Measurements from ENCODE around the gene LGI2. TPM values are rescaled to one million over a fixed set of nuclear protein-coding genes. Genes with fewer than 3 reads are reported as not detected.

The LGI2 gene
- total and polyA plus RNA-seq, 7 donors: 0.23 to 6.7 (median 1.8) TPM; not detected in 1

GRCh38 chr4:25002681-25003080 is 28.1 kb downstream of the LGI2 start:
- Histone ChIP-seq H3K27ac (peak overlapping the region in 3 of 4 donors; percentile 64 to 80 (median 73)), H3K9me3 (no peaks in the 10 kb centered on the region), H3K4me3 (no peak overlapping the region), H3K27me3 (no peaks in the 10 kb centered on the region), H3K4me1 (peaks cover 0 to 36% (median 27%) of the 10 kb centered on the region in 4 donors), H3K36me3 (no peaks in the 10 kb centered on the region)
- WGBS, 2 donors: 72 to 92% methylated on average over 1 of the region's 1 CpG
- TF ChIP-seq POLR2A (IDR thresholded peaks at IDR 0.05) (no peak), POLR2AphosphoS5 (IDR thresholded peaks at IDR 0.05) (peak in 1 of 4 donors; percentile 25), EP300 (IDR thresholded peaks at IDR 0.05) (no peak)
- TF ChIP-seq, protein P1, sequence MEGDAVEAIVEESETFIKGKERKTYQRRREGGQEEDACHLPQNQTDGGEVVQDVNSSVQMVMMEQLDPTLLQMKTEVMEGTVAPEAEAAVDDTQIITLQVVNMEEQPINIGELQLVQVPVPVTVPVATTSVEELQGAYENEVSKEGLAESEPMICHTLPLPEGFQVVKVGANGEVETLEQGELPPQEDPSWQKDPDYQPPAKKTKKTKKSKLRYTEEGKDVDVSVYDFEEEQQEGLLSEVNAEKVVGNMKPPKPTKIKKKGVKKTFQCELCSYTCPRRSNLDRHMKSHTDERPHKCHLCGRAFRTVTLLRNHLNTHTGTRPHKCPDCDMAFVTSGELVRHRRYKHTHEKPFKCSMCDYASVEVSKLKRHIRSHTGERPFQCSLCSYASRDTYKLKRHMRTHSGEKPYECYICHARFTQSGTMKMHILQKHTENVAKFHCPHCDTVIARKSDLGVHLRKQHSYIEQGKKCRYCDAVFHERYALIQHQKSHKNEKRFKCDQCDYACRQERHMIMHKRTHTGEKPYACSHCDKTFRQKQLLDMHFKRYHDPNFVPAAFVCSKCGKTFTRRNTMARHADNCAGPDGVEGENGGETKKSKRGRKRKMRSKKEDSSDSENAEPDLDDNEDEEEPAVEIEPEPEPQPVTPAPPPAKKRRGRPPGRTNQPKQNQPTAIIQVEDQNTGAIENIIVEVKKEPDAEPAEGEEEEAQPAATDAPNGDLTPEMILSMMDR (IDR thresholded peaks at IDR 0.05): no peak
- intact Hi-C loops (cut with DNase I): no loop called here
- DNase-seq: no peak

DNA sequence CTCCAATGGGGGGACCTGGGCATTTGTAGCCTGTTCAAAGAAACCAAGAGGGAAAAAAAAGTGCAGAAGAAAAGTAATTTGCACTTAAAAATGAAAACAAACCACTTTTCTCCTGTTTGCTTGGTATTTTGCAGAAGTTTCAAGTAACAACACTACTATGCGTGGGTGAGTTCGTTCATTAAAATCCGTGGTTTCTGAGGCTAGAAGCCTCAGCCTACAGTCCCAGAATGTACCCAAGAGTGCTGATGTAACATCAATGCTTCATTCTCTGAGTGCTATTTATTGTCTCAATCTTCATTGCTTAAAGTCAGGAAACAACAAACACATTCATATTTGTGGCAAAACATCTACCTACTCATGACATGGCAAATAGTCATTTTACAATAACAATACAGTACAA is 29.2 kb downstream of the LGI2 start:
- no peak for DNase-seq
- H3K4me3 ChIP-seq: no peak overlapping the region
- no peaks in the 10 kb centered on the region for H3K36me3 ChIP-seq
- intact Hi-C loops (cut with DNase I): no loop called here
- 70 to 83% methylated on average over 3 of the region's 3 CpGs for WGBS, 2 donors
- no peaks in the 10 kb centered on the region for H3K9me3 ChIP-seq
- no peaks in the 10 kb centered on the region for H3K27me3 ChIP-seq
- peak overlapping the region in 3 of 4 donors; percentile 64 to 80 (median 73) for H3K27ac ChIP-seq
- TF ChIP-seq POLR2A (IDR thresholded peaks at IDR 0.05) (no peak), POLR2AphosphoS5 (IDR thresholded peaks at IDR 0.05) (no peak), EP300 (IDR thresholded peaks at IDR 0.05) (no peak)
- TF ChIP-seq, protein P1 (IDR thresholded peaks at IDR 0.05): no peak
- peaks cover 0 to 36% (median 27%) of the 10 kb centered on the region in 4 donors for H3K4me1 ChIP-seq

- WGBS, 2 donors: 75 to 88% methylated on average over 5 of the region's 5 CpGs
- TF ChIP-seq POLR2AphosphoS5 (IDR thresholded peaks at IDR 0.05) (peak in 1 of 4 donors; percentile 12), EP300 (IDR thresholded peaks at IDR 0.05) (no peak), POLR2A (IDR thresholded peaks at IDR 0.05) (no peak)
- Histone ChIP-seq H3K27ac (peak overlapping the region in 3 of 4 donors; percentile 64 to 80 (median 73)), H3K27me3 (no peaks in the 10 kb centered on the region), H3K36me3 (no peaks in the 10 kb centered on the region), H3K9me3 (no peaks in the 10 kb centered on the region), H3K4me1 (peaks cover 0 to 36% (median 27%) of the 10 kb centered on the region in 4 donors), H3K4me3 (no peak overlapping the region)
- DNase-seq: no peak
- intact Hi-C loops (cut with DNase I): no loop called here
These were observed 30.1 kb downstream of the LGI2 start for GRCh38 chr4:25000639-25001038.

- Histone ChIP-seq H3K4me1 (peaks cover 0 to 36% (median 27%) of the 10 kb centered on the region in 4 donors), H3K27me3 (no peaks in the 10 kb centered on the region), H3K27ac (peak overlapping the region; percentile 2 to 80 (median 68)), H3K4me3 (no peak overlapping the region), H3K36me3 (no peaks in the 10 kb centered on the region), H3K9me3 (peaks cover 0 to 2% (median 0%) of the 10 kb centered on the region in 4 donors)
- 27 to 56% methylated on average over 8 of the region's 8 CpGs for WGBS, 2 donors
- DNase-seq: no peak
- intact Hi-C loops (cut with DNase I): no loop called here
- TF ChIP-seq POLR2AphosphoS5 (IDR thresholded peaks at IDR 0.05) (peak; percentile 20 to 79 (median 76)), EP300 (IDR thresholded peaks at IDR 0.05) (peak in 1 of 4 donors; percentile 63)
- TF ChIP-seq, protein P1 (IDR thresholded peaks at IDR 0.05): no peak
These were observed 31.2 kb downstream of the LGI2 start for GRCh38 chr4:24999392-25000089.

GRCh38 chr4:24995346-24995919 is 35.3 kb downstream of the LGI2 start:
- Histone ChIP-seq H3K4me1 (peaks cover 0 to 23% (median 15%) of the 10 kb centered on the region in 4 donors), H3K36me3 (no peaks in the 10 kb centered on the region), H3K4me3 (no peak overlapping the region), H3K27ac (no peak overlapping the region), H3K27me3 (no peaks in the 10 kb centered on the region), H3K9me3 (peaks cover 0 to 2% (median 0%) of the 10 kb centered on the region in 4 donors)
- intact Hi-C loops (cut with DNase I): no loop called here
- 64 to 66% methylated on average over 2 of the region's 2 CpGs for WGBS, 2 donors
- TF ChIP-seq POLR2A (IDR thresholded peaks at IDR 0.05): no peak
- TF ChIP-seq, protein P1 (IDR thresholded peaks at IDR 0.05): no peak
- no peak for TF ChIP-seq POLR2AphosphoS5 (IDR thresholded peaks at IDR 0.05)
- TF ChIP-seq EP300 (IDR thresholded peaks at IDR 0.05): no peak
- no peak for DNase-seq
